ENCODE results near the gene PBXIP1.

GRCh38 chr1:154992721-154993571, 37.0 kb upstream of the PBXIP1 start:
- TF ChIP-seq ELK1 (IDR thresholded peaks at IDR 0.05; ENCODE audit: low read depth, low read length) (no peak), SUZ12 (IDR thresholded peaks at IDR 0.05; ENCODE audit: unreplicated experiment) (no peak), EZH2 (IDR thresholded peaks at IDR 0.05; ENCODE audit: borderline replicate concordance, control insufficient read depth, low read depth, low read length) (no peak), EGR1 (IDR thresholded peaks at IDR 0.05; ENCODE audit: borderline replicate concordance in 1 of 2, low read depth in 2 of 2, low read length in 2 of 2) (no peak), POLR2A (IDR thresholded peaks at IDR 0.05; ENCODE audit: low read depth, low read length) (no peak; the same call in 1 of the 2 replicates), JUNB (IDR thresholded peaks at IDR 0.05) (no peak)
